HG03175 (cell line): ENCODE results near the gene PCBD2.
"Not testable (repeated sequence)": the region's sequence is repeated elsewhere in the genome, so short reads cannot be mapped to it uniquely, and the experiment has no call there.

Source experiments
- ATAC-seq: cut with Tn5 transposase; IDR thresholded peaks from one replicate; pipeline ENCODE4 v1.9.1; 2021; ENCODE audit warnings: mild to moderate bottlenecking, moderate library complexity; ENCODE audit not compliant: unreplicated experiment

PCBD2 gene

GRCh38 chr5:134904610-134905245 is at the start of gene PCBD2:
Gene PCBD2 (plus strand): TSS chr5:134905131. CDS start chr5:134905140, 9 bp downstream.
- ATAC-seq, result peak; percentile 78

DNA sequence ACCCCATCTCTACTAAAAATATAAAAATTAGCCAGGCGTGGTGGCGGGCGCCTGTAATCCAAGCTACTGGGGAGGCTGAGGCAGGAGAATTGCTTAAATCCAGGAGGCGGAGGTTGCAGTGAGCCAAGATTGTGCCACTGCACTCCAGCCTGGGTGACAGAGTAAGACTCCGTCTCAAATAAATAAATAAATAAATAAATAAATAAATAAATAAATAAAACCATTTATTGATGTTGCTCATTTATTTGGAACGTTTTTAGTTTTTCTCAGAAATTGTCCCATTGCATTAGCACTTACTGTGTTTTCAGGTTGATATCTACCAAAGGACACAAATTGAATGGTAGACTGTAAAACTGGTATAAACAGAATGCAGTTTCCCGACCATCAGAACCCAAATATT is 48.5 kb upstream of the PCBD2 start:
- not testable (repeated sequence) for ATAC-seq

DNA sequence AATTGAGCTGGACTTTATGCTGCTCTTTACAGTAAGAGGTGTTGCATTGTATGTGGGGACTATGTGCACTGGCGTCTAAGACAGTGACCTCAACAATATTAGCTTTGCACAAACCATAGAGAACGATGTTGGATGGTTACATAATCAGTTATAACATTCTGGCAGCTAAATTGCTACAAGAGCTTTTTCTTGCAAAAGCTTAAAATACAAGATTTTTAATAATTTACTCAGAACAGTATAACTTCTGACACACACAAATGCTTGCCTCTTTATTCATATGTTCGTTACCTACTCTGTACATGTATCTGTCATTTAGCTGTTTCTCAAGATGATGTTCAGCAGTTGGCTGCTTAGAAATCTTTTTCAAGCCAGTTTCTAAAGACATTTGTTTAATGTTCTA is 47.5 kb upstream of the PCBD2 start:
- ATAC-seq, result no peak

- ATAC-seq, result no peak
Measured at GRCh38 chr5:134864707-134865106, 40.2 kb upstream of the PCBD2 start.

- ATAC-seq, result no peak
Measured at GRCh38 chr5:134873494-134873893, 31.4 kb upstream of the PCBD2 start.

DNA sequence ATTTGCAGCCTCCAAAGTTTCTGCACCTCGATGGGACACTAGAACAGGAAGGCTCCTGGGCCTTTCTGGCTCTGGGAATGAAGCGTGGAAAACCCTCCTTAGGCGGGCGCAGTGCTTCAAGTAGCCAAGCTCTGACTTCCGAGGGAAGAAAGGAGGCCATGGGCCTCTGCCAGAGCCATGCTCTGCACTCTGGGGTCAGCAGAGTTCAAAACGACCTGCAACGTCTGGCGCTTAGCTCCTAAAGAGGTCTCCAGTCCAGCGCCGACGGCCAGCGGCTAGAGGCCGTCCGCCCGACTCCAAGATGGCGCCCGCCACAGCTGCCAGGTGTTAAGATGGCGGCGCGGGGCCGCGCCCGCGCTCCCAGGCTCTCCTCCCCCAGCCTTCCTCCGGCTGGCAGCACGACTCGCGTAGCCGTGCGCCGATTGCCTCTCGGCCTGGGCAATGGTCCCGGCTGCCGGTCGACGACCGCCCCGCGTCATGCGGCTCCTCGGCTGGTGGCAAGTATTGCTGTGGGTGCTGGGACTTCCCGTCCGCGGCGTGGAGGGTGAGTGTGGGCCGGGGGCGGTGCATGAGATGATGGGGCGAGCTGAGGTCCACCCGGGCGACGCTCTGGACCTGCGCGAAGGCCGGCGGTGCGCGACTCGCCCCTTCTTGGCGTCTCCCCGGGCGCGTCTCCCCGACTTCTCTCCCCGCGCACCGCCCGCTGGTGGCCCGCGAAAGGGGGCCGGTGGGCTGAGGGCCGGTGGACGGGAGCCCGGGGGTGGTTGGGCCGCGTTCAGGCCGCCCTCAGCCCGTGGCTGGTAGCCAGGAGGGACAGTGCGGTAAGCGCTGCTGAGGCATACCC is 30.7 kb upstream of the PCBD2 start, which contains the start of gene TXNDC15:
Gene TXNDC15 (plus strand): TSS at position 385 of the 844 bp plus-strand sequence. CDS start 57 bp downstream, at position 442.
- ATAC-seq, result peak; percentile 80

- peak; percentile 33 for ATAC-seq
Measured at GRCh38 chr5:134874831-134875655, 29.9 kb upstream of the PCBD2 start.

DNA sequence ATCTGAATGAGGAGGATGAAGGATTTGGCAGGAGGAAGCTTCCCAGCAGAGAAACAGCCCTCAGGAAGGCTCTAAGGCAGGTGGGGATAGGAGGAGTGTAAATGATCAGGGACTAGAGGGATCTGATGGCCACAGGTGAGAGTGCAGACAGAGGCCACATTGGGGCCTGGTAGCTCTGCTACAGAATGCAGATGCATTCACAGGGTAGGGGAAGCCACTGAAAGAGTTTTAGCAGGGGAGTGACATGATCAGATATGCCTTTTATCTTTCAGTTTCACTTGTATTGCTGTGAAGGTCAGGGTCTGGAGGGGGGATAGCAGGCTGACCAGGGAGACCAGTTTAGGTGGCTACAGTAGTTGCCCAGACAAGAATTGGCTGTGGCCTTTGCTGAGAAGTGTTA is 27.8 kb upstream of the PCBD2 start:
- ATAC-seq, result no peak

DNA sequence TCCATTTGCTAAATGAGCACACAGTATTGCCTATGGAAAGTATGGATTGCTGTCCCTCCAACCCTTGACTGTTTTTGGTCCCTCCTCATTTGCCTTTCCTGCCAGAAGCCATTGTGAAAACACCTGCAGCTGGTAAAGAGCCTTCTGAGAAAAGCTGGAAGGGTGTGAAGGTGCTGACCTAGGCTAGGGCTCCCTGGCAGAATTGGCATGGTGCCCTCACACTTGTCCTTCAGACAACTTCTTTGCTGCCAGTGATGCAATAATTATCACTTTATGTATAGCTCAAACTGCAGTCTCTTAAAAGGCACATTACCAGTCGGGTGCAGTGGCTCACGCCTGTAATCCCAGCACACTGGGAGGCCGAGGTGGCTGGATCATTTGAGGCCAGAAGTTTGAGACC is 26.5 kb upstream of the PCBD2 start:
- ATAC-seq, result no peak

DNA sequence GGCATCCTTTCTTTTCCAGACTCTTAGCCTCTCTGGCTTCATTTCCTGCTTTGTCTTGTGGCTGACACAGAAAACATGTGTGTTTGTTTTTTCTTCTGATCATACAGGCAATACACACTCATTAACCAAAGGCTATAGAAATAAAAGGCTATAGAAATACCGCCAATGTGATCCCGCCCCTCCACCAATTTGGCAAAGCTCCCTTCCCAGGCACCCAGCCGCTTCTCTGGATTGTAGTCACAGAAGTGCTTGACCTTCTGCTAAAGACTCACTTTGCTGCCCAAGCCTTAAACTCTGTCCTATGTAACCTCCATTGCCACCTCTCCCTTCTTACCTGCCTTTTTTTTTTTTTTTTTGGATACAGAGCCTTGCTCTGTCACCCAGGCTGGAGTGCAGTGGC is 25.5 kb upstream of the PCBD2 start:
- ATAC-seq, result no peak

- not testable (repeated sequence) for ATAC-seq
Measured at GRCh38 chr5:134880937-134881336, 24.0 kb upstream of the PCBD2 start.

DNA sequence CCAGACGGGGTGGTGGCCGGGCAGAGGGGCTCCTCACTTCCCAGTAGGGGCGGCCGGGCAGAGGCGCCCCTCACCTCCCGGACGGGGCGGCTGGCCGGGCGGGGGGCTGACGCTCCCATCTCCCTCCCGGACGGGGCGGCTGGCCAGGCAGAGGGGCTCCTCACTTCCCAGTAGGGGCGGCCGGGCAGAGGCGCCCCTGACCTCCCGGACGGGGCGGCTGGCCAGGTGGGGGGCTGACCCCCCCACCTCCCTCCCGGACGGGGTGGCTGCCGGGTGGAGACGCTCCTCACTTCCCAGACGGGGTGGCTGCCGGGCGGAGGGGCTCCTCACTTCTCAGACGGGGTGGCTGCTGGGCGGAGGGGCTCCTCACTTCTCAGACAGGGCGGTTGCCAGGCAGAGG is 23.2 kb upstream of the PCBD2 start:
- ATAC-seq, result not testable (repeated sequence)

- no peak for ATAC-seq
Measured at GRCh38 chr5:134887593-134888159, 17.3 kb upstream of the PCBD2 start.

- no peak for ATAC-seq
Measured at GRCh38 chr5:134889335-134889734, 15.6 kb upstream of the PCBD2 start.

- ATAC-seq, result no peak
Measured at GRCh38 chr5:134891473-134891872, 13.5 kb upstream of the PCBD2 start.

GRCh38 chr5:134892282-134892681 is 12.6 kb upstream of the PCBD2 start:
- no peak for ATAC-seq

DNA sequence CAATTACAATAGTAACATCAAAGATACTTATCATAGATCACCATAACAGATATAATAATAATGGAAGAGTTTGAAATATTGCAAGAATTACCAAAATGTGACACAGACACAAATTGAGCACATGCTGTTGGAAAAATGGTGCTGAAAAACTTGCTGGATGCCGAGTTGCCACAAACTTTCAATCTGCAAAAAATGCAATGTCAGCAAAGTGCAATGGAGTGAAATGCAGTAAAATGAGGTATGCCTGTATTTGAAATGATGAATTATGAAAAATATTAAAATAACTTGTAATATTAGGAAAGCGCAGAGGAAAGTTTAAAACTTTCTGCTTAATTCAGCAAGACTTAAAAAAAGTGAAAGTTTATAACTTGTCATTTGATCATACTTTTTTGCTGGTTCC is 12.0 kb upstream of the PCBD2 start:
- ATAC-seq, result no peak

- no peak for ATAC-seq
Measured at GRCh38 chr5:134893748-134894505, 11.0 kb upstream of the PCBD2 start.

- peak; percentile 32 for ATAC-seq
Measured at GRCh38 chr5:134902071-134902801, 2.7 kb upstream of the PCBD2 start.
